NCI-H526 (cell line): ENCODE measurements around the gene PKM.

Experiments
- DNase-seq, 2 experiments: peaks; one replicate each; lab custom pipeline; 2025; lab: John Stamatoyannopoulos, UW

The PKM gene

DNA sequence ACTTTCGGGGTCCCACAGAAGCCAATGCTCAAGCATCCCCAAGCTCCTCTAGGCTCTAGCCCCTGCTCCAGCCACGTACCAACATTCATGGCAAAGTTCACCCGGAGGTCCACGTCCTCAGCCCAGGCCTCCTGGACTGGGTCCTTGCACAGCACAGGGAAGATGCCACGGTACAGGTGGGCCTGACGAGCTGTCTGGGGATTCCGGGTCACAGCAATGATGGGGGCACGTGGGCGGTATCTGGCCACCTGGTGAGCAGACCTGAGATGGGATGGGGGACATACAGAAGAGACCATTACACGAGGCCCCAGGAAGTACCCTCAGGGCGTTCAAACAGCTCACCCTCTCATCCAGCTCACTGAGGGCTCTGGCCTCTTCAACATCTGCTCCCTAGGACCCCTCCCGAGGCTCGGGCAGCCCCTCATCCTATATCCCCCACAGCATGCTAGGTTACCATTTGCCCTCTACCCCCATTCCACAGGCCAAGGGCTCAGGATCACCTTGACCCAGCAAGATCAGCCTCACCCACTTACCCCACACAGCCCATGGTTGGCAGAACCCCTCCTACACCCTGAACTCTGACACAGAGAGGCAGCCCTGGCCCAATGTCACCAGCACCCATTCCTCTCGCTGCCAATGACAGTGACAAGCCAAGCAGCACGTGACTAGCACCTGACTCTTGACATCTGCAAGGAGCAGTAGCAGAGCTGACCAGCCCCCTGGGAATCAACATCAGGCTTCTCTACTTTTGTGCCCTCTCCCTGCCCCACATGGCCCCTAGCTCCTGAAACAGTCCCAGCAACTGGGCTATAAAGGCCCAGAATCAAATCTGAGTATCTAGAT, 30.4 kb downstream of the PKM start:
- DNase-seq = no peak

DNA sequence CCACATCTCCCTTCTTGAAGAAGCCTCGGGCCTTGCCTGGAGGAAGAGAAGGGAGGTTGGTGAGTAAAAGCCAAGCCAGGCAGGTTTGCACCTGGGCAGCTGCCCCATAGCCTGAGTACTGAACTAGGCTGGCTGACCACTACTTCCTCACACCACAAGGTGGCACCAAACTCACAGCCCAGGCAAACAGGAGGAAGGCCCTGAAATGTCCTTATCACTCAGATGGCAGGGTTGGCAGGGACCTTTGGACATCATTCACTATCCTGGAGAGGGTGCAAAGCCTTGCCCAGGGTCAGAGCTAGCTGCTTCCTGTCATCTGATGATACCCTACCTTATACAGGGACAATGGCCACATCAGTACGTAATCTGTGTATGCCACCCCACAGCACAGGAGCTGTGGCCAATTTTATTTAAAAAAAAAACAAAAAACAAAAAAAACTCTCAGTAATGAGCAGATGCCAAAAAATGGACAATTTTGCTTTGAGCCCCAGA, 31.2 kb downstream of the PKM start:
- peak; percentile 59 to 80 for DNase-seq

DNA sequence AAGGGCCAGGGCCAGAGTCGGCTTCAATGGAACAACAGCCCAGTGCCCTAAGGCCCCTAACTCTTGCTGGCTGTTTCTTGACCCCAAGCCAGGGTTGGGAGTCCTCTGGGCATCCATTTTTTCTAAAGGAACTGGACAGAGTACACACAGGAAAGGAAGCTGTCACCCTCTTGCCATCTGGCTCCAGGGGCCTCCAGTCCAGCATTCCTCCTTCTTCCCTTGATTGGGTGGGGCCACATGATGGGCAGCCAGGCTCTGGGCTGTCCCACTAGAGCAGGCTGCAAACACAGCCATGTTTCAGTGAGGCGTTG, 31.8 kb downstream of the PKM start:
- no peak for DNase-seq

DNA sequence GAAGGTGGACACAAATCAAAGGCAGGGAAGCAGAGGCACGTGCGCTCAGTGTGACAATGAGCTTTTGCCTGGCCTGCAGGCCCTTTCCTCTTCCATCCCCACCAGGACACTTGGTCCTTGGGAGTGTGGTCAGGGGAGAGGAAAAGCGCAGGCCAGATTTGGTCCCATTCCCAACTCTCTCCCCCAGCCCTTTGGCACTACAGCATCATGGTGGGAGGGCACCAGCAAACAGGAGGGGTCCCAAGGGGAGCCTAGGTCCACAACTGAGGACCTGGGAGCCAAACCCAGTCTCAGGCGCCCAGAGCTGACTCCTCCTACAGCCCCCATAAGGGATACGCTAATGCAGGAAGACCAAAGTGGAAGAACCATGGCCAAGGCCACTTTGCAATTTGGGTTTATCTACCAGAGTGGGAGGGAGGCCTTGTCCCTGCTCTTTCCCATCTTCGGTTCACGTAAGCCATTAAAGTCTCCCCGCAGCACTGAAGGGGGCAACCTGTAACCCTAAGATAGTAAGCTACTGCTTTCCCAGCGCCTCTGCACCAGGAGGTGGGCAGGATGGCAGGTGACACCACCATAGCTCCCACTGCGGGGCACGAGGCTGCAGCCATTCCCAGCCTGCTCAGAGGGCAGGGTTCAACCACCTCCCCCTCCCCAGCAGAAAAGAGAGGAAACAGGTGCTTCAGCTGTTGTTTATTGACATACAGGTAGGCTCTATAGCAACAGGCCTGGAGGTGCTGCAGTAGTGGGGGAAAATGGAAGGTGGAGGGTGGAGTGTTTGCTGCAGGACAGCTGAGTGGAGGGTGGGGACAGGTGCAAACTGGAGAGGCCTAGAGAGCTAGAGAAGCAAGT, 32.4 kb downstream of the PKM start:
- DNase-seq = no peak

DNA sequence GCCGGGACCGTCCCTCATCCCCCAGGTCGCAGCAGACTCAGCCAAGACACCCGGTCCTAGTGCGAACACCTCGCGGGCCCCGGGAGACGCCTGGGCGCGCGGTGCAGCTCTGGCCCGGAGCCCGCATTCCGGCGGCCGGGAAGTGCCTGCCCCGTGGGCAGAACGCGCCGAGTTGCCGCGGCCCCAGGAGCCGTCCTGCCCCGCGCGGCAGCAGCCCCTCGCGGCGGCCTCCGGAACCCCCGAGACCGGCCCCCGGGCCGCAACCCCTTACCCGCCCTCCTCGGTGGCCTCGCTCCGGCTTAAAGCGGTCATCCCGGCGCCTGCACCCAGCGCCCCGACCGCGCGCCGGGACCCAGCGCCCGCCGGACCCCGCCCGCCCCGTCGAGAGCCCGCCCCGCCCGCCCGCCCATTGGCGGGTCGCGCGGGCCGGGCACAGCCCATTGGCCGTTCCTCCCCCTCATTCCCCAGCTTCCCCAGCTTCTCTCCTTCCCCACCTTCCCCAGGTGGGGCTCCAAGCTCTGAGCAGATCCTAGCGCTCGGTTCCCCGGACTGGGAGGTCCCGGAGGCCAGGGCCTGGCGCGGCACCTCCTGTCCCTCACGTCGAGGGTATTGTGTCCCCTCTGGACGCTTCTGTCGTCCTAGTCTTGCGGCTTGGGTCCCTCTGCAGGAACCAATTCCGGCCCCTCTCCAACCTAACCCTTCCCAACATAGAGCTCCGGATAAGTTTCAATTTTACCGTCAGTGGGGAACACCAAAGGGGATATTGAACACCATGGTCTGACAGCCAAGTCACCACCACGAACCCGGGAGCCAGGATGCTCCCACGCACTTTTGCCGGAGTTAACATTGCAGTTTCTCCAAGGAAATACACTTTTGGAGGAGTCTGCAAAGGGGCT, 33.3 kb downstream of the PKM start, which contains the start of gene GRAMD2A:
Gene GRAMD2A (minus strand): TSS at position 328 of the 896 bp plus-strand sequence.
- DNase-seq = peak in 1 of 2 experiments; percentile 70

DNA sequence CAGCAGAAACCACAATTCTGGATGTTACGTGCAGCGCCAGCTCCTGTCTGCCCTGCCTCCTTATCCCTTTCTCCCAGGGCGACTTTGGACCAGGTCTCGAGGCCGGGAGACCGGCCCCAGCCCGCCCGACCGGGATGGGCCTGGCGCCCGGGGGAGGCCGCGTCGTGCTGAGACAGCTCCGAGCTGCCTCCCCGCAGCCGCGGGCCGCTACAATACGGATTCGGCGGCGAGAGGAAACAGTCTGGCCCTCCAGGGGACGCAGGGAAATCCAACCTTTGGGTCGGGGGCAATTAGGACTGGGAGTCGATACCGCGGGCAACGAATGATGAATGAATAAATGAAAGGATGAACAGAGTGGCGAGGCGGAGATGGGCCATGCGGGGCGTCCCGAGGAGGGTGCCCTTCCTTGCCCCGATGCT, 33.9 kb downstream of the PKM start:
- peak in 1 of 2 experiments; percentile 38 for DNase-seq

DNA sequence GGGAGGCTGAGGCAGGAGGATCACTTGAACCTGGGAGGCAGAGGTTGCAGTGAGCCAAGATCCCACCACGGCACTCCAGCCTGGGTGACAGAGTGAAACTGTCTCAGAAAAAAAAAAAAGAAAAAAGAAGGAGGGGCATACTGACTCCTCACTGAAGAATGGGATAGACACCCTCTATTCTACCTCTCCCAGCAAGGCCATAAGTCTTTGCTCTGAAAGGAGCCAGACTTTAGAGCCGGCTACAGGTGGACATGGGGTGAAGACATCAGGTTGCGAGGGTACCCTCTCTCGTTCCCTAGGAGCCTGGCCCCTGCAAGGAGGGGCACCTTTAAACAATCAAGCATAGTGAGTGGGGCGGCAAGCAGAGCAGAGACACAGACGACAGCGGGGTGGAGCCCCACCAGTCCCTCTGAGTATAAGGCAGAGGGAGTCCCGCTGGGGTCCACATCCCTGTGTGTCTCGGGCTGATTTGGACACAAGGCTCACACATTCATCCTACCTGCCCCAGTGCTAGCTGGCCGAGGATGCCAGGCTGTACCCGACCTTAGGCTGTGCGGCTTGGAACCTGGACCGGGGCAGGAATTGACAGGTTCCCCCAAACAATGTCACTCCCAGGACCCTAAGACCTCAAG, 34.5 kb downstream of the PKM start:
- no peak for DNase-seq

DNA sequence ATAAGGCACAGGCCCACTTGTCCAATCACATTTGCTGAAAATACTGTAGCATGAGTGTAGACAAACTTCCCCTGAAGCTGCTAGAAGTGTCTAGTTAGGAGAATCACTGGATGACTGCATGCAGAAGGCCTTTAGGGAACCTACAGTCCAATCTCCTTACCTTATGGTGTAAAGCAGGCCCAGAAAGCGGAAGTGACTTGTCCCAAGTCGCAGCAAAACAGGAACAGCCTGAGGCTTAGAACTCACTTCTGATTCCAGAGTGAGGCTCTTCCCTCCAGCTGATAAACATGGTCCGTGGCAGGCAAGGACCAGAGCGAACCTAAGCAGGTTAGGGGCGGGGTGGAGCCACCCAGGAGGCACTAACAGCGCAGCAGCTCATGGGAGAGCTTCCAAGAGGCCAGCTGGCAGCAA, 35.9 kb downstream of the PKM start:
- no peak for DNase-seq

DNA sequence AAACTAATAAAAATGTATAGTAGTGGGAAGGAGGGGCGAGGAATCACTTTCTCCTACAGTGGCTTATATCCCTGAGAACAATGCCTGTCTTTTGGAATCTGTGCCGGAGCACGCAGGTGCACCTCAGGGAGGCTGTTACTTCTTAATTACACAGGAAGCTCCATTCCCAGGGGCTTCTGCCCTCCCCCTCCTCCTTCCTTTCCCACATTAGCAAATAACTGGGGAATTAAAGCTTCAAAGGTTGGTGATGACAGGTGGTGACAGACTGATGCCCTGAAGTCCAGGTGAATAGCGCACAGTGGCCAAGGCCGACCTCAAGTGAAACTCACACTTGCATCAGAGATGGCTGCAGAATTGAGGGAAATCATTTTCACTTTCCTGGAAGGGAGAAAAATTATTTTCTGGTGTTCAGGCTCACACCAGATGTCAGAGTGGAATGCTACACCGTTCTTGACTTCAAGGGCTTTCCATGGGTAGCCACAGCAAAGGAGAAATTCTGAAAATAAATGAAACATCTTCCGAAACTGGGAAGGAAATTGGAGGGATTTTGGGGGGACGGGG, 37.1 kb downstream of the PKM start:
- DNase-seq = no peak

DNA sequence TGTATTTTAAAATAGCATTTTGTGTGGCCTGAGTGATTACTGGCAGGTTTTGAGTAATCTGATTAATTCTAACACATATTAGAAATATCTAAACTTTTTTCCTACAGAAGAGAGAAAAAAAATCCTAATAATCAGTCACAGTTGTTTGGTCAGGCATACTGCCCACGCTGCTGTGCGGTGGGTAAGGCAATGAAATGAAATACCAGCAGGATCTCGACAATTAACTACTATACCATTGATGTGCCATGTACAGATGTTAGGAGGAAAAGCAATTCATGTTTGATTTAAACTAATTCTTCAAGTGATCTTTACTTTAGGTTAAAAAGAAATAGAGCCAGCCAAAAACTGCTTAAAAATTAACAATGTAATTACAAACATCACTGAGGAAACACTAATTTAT, 38.6 kb downstream of the PKM start:
- DNase-seq = no peak

DNA sequence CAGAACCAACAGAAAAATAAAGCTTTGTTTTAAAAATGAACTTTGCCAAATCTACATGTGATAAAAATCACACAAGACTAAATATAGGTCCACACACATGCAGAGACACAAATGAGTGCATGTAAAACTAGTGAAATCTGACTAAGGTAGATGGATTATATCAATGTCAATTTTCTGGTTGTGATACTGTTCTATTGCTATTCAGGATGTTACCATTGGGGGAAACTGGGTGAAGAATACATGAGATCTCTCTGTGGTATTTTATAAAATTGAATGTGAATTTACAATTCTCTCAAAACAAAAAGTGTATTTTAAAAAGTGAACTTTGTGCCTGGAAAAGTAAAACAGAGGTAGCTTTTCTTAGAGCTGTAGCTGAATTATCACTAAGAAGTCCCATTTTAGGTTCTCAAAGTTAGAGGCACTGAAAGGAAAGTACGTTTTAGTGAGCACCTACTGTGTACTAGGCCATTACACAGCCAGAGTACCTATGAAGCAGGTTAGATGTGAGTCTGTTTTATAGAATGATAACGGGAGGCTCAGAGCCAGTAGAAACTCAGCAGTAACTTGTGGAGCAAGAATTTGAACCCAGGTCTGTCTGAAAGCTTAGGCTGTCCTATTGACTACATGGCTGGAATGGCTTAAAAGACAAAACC, 41.6 kb downstream of the PKM start:
- DNase-seq = no peak

DNA sequence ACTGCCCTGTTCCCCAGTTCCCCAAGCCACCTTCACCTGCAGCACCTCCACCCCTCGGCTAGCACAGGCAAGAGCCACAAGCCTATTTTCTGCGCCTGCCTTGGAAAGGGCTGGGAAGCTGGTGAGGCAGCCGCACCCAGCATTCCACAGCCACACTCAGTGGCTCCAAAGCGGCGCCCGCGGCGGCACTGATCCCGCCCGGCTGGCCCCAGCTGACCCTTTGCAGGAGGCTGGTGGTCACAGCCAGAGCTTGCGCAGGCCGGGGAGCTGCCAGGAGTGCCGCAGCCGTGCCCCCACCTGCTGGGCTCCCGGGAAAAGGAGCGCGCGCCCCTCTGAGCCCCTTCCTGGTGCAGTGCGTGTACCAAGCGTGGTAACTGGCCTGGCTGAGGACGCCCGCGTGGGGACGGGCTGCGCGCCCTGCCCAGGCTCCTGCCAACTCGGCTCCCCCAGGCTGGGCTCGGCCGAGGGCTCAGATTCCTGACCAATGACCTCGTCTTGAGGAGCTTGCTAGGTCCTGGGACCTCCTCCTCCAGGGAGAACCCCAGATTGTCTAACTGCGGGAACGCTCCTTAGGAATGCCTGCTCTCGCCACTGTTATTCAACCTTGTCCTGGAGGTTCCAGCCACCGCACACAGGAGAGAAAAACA, 46.7 kb downstream of the PKM start:
- peak in 1 of 2 experiments; percentile 47 for DNase-seq

DNA sequence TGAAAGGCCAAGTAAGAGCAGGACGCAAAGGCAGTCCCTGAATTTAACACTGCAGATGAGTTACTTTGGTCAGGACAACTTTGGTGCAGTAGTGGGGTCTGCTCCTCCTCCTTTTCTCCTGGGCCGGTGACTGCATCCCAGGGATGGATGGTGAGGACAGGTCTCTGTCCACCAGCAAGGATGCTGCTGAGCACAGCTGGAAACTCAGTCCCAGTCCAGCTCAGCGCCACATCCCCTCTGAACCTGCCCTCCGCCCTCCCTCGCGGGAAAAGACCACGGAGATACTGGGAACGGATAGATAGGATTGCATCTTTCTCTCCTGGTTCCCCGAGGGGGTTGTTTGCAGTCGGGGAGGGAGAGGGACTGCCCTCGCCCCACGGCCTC, 47.2 kb downstream of the PKM start:
- DNase-seq = no peak

DNA sequence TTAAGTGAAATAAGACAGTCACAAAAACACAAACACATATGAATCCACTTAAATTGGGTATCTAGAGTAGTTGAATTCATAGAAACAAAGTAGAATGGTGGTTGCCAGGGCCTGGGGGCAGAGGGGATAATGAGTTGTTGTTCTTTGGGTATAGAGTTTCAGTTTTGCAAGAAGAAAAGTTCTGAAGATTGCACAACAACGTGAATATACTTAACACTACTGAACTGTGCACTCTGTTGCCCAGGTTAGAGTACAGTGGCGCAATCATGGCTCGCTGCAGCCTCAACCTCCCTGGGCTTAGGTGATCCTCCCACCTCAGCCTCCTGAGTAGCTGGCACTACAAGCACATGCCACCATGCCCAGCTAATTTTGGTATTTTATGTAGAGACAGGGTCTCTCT, 48.3 kb downstream of the PKM start:
- no peak for DNase-seq

DNA sequence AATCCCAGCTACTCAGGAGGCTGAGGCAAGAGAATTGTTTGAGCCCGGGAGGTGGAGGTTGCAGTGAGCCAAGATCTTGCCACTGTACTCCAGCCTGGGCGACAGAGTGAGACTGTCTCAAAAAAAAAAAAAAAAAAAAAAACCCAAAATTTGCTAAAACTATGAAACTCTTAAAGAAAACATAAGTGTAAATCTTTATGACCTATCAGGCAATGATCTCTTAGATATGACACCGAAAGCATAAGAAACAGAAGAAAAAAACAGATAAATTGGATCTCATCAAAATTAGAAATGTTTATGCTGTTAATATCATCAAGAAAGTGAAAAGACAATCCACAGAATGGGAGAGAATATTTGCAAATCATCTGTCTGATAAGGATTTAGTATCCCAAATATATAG, 48.7 kb downstream of the PKM start:
- no peak for DNase-seq

DNA sequence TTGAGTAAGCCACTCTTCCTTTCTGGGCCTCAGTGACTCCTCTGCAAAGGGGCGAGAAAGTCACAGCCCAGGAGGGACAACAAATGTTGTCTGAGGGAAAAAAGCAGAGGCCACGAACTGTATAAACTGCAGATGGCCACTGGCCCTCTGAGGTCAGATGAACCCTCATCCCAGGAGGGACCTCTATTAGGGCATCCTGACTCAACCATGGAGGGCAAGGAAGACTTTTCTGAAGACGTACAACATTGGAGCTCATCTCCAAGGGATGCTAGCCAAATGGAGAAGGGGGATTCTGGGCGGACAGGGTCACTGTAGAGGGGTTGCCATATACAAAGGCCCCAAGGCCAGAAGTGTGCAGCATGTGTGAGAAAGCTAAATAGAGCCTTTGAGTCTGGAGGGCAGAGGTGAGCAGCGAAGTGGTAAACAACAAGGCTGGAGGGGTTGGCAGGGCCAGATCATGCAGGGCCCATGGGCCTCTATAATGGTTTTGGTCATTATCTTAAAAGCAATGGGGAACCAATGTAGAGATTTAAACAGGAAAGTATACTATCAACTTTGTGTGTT, 50.1 kb downstream of the PKM start:
- no peak for DNase-seq

DNA sequence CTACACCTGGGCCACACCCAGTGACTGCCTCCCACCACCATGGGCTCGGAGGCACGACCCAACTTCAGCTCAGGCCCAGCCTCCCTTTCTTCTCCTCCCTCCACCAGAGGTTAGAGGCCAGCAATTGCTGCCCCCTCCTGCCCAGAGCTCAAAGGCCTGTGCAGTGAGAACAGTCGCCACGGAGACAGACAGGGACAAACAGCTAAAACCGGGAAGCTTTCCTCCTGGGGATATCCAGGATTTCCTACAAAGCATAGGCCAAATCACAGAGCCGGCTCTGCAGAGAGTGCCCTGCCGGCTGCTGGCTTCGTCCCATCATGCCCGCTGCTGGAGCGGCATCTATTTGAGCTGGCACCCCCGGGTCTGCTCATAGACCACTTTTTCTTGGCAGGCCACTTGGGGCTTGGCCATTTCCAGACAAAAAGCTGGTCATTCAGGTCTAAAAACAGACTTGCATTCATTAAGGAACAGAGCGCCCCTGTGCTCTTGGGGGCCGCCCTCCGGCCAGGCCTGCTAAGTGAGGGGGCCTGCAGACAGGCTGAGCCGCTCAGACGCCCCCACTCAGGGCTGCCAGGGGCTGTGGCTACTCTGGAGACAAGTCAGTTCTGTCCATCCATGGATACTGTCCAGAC, 50.9 kb downstream of the PKM start:
- peak in 1 of 2 experiments; percentile 23 for DNase-seq

DNA sequence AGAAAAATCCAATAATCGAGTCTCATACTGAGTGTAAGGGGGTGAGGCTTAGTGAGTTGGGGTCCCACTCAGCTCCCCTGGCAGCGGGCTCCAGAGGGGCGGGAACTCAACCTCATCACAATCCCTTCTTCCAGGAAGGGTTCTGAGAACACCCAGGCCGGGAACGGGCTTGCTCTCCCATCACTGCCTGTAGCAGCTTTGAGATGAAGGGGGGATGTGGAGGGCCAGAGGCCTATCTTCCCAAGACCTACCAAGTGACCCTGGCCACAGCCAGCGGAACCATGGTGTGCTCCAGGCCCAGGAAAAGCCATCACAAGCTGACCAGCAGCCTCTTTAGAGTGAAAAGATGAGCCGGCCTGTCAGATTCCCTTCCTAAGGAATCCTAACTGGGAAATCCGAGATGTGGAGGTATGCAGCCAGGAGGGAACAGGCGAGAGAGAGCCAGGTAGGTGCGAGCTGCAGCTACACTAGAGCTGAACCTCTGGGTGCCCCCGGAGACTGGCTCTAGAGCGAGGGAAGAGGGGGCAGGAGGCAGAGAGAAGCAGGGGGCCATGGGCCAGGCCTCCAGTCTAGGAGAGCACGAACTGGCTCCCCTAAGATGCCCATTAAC, 51.9 kb downstream of the PKM start:
- no peak for DNase-seq

DNA sequence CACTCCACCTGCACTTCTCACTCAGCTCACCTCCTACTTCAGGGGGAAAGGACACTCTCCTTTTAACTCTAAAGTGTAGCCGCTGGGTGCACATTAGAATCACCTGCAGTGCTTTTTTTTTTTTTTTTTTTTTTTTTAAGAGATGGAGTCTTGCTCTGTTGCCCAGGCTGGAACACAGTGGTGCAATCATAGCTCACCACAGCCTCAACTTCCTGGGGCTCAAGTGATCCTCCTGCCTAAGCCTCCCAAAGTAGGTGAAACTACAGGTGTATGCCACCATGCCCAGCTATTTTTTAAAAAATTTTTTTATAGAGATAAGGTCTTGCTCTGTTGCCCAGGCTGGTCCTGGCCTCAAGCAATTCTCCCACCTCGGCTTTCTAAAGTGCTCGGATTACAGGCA, 54.2 kb downstream of the PKM start:
- no peak for DNase-seq
